IMR-90 (cell line): ENCODE data around the gene ARHGDIA.

ENCODE experiments used
- MAFK ChIP-seq: IDR thresholded peaks from 2 replicates; pipeline ENCODE4 v1.6.1; 2012; ENCODE audit warnings: low read depth, low read length, improper control_type of control experiment
- TF ChIP-seq, protein P1 (sequence below): conservative IDR thresholded peaks from 2 replicates; pipeline ENCODE4 v1.5.1; 2012; ENCODE audit warnings: mild to moderate bottlenecking, low read depth, low read length, improper control_type of control experiment

DNA sequence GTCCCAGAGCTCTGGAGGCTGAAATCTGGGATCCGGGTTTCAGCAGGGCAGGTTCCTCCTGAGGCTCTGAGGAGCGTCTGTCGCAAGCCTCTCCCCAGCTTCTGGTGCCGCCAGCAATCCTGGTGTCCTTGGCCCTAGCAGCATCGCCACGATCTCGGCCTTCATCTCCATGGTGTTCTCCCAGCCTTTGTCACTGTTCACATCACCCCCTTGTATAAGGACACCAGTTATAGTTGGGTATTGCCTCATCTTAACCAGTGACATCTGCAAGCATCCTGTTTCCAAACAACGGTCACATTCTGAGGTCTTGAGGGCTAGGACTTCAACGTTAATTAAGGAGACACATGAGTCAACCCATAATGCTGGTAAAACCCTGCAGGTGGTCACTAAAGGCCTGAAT lies 33.5 kb downstream of the ARHGDIA start:
- TF ChIP-seq MAFK, result no peak
- TF ChIP-seq, protein P1, sequence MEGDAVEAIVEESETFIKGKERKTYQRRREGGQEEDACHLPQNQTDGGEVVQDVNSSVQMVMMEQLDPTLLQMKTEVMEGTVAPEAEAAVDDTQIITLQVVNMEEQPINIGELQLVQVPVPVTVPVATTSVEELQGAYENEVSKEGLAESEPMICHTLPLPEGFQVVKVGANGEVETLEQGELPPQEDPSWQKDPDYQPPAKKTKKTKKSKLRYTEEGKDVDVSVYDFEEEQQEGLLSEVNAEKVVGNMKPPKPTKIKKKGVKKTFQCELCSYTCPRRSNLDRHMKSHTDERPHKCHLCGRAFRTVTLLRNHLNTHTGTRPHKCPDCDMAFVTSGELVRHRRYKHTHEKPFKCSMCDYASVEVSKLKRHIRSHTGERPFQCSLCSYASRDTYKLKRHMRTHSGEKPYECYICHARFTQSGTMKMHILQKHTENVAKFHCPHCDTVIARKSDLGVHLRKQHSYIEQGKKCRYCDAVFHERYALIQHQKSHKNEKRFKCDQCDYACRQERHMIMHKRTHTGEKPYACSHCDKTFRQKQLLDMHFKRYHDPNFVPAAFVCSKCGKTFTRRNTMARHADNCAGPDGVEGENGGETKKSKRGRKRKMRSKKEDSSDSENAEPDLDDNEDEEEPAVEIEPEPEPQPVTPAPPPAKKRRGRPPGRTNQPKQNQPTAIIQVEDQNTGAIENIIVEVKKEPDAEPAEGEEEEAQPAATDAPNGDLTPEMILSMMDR, result no peak
